Measurements from ENCODE around the gene CEP72. TPM values are rescaled to one million over a fixed set of nuclear protein-coding genes. Genes with fewer than 3 reads are reported as not detected.

Gene CEP72
- total RNA-seq, 4 donors from 2014 or later: 2.7 to 8.6 (median 4.0) TPM

- no peaks in the 10 kb centered on the region for H3K9me3 ChIP-seq
- H3K36me3 ChIP-seq: no peaks in the 10 kb centered on the region
- H3K27ac ChIP-seq: no peak overlapping the region
- H3K4me1 ChIP-seq: no peaks in the 10 kb centered on the region
- TF ChIP-seq, protein P1, sequence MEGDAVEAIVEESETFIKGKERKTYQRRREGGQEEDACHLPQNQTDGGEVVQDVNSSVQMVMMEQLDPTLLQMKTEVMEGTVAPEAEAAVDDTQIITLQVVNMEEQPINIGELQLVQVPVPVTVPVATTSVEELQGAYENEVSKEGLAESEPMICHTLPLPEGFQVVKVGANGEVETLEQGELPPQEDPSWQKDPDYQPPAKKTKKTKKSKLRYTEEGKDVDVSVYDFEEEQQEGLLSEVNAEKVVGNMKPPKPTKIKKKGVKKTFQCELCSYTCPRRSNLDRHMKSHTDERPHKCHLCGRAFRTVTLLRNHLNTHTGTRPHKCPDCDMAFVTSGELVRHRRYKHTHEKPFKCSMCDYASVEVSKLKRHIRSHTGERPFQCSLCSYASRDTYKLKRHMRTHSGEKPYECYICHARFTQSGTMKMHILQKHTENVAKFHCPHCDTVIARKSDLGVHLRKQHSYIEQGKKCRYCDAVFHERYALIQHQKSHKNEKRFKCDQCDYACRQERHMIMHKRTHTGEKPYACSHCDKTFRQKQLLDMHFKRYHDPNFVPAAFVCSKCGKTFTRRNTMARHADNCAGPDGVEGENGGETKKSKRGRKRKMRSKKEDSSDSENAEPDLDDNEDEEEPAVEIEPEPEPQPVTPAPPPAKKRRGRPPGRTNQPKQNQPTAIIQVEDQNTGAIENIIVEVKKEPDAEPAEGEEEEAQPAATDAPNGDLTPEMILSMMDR (IDR thresholded peaks at IDR 0.05): no peak
- TF ChIP-seq POLR2A (IDR thresholded peaks at IDR 0.05): no peak
- intact Hi-C loops (cut with DNase I): no loop called here
- no peak for DNase-seq
- WGBS, 2 donors: 85 to 89% methylated on average over 15 to 20 of the region's 24 CpGs
- H3K27me3 ChIP-seq: peaks cover 0 to 94% (median 0%) of the 10 kb centered on the region in 4 donors
- no peak overlapping the region for H3K4me3 ChIP-seq
These were observed 29.1 kb upstream of the CEP72 start for GRCh38 chr5:582936-583635.

DNA sequence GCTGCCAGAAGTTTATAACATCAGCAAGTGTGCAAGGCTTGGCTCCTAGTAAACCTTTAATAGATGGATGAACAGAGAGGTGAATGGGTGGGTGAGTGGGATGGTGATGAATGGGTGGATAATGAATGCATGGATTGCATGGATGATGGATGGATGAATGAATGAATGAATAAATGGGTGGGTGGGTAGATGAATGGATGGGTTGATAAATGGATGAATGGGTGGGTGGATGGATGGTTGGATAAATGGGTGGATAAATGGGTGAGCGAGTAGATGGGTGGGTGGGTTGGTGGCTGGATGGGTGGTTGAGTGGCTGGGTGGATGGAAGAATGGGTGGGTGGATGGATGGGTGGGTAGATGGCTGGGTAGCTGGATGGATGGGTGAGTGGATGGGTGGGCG lies 28.5 kb upstream of the CEP72 start:
- Histone ChIP-seq H3K9me3 (no peaks in the 10 kb centered on the region), H3K27ac (no peak overlapping the region), H3K4me3 (no peak overlapping the region), H3K4me1 (no peaks in the 10 kb centered on the region), H3K27me3 (peaks cover 0 to 93% (median 0%) of the 10 kb centered on the region in 4 donors), H3K36me3 (no peaks in the 10 kb centered on the region)
- WGBS, 2 donors: 57 to 79% methylated on average over 2 of the region's 2 CpGs
- no peak for TF ChIP-seq POLR2A (IDR thresholded peaks at IDR 0.05)
- intact Hi-C loops (cut with DNase I): no loop called here
- no peak for DNase-seq

GRCh38 chr5:584216-584615 lies 27.9 kb upstream of the CEP72 start:
- Histone ChIP-seq H3K27me3 (peaks cover 0 to 93% (median 0%) of the 10 kb centered on the region in 4 donors), H3K4me3 (no peak overlapping the region), H3K27ac (no peak overlapping the region), H3K9me3 (no peaks in the 10 kb centered on the region), H3K36me3 (no peaks in the 10 kb centered on the region), H3K4me1 (no peaks in the 10 kb centered on the region)
- WGBS, 2 donors: 80 to 81% methylated on average over 2 of the region's 2 CpGs
- intact Hi-C loops (cut with DNase I): no loop called here
- TF ChIP-seq, protein P1 (IDR thresholded peaks at IDR 0.05): no peak
- TF ChIP-seq POLR2A (IDR thresholded peaks at IDR 0.05): no peak
- no peak for DNase-seq

GRCh38 chr5:584846-585245 lies 27.3 kb upstream of the CEP72 start:
- H3K27ac ChIP-seq: no peak overlapping the region
- no peaks in the 10 kb centered on the region for H3K36me3 ChIP-seq
- H3K9me3 ChIP-seq: no peaks in the 10 kb centered on the region
- intact Hi-C loops (cut with DNase I): no loop called here
- H3K4me3 ChIP-seq: no peak overlapping the region
- no peak for TF ChIP-seq POLR2A (IDR thresholded peaks at IDR 0.05)
- TF ChIP-seq, protein P1 (IDR thresholded peaks at IDR 0.05): no peak
- 54 to 73% methylated on average over 2 of the region's 2 CpGs for WGBS, 2 donors
- H3K27me3 ChIP-seq: peaks cover 0 to 91% (median 0%) of the 10 kb centered on the region in 4 donors
- DNase-seq: no peak
- H3K4me1 ChIP-seq: no peaks in the 10 kb centered on the region

DNA sequence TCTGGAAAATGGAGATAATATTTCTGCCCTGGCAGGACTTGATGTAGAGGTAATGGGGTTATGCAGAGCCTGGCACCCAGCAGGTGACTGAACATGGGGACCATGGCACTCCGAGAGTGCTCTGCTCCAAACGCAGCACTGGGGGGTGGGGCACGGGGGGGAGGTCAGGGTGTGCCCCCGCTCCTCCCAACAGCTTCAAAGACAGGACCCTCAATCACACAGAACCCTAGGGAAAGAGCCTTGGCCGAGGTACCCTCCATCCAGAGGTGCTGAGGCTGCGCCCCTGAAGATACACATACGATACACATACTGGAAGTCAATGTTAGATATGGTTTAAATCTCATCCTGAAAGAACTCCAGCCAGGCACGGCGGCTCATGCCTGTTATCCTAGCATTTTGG lies 26.6 kb upstream of the CEP72 start:
- Histone ChIP-seq H3K36me3 (no peaks in the 10 kb centered on the region), H3K27ac (no peak overlapping the region), H3K9me3 (no peaks in the 10 kb centered on the region), H3K4me3 (no peak overlapping the region), H3K27me3 (peaks cover 0 to 85% (median 0%) of the 10 kb centered on the region in 4 donors), H3K4me1 (no peaks in the 10 kb centered on the region)
- WGBS, 2 donors: 63 to 82% methylated on average over 2 to 4 of the region's 9 CpGs
- no peak for TF ChIP-seq POLR2A (IDR thresholded peaks at IDR 0.05)
- TF ChIP-seq, protein P1 (IDR thresholded peaks at IDR 0.05): no peak
- intact Hi-C loops (cut with DNase I): no loop called here
- no peak for DNase-seq
